ENCODE data around the gene EIF3B.

DNA sequence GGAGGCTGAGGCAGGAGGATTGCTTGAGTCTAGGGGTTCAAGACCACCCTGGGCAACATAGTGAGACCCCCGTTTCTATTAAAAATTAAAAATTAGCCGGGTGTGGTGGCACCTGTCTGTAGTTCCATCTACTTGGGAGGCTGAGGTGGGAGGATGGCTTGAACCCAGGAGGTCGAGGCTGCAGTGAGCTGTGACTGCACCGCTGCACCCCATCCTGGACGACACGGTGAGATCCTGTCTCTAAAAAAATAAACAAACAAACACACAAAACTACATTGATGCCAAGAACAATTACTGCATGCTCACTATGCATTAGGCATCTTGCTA is 48.0 kb downstream of the EIF3B start:
- TF ChIP-seq, protein P1, sequence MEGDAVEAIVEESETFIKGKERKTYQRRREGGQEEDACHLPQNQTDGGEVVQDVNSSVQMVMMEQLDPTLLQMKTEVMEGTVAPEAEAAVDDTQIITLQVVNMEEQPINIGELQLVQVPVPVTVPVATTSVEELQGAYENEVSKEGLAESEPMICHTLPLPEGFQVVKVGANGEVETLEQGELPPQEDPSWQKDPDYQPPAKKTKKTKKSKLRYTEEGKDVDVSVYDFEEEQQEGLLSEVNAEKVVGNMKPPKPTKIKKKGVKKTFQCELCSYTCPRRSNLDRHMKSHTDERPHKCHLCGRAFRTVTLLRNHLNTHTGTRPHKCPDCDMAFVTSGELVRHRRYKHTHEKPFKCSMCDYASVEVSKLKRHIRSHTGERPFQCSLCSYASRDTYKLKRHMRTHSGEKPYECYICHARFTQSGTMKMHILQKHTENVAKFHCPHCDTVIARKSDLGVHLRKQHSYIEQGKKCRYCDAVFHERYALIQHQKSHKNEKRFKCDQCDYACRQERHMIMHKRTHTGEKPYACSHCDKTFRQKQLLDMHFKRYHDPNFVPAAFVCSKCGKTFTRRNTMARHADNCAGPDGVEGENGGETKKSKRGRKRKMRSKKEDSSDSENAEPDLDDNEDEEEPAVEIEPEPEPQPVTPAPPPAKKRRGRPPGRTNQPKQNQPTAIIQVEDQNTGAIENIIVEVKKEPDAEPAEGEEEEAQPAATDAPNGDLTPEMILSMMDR (IDR thresholded peaks at IDR 0.05; ENCODE audit: borderline replicate concordance, extremely low read depth, low read length, poor library complexity, severe bottlenecking), result no peak
- no peak for TF ChIP-seq EZH2 (IDR thresholded peaks at IDR 0.05; ENCODE audit: borderline replicate concordance, low read depth, low read length, severe bottlenecking)

All from DND-41 (cell line).